ENCODE results near the gene STPG2. TPM values are rescaled to one million over a fixed set of nuclear protein-coding genes. Genes with fewer than 3 reads are reported as not detected.

The STPG2 gene
- total RNA-seq, 2 donors from 2014 or later: 0.19 to 0.21 TPM

GRCh38 chr4:98027827-98028226 is 115.4 kb downstream of the STPG2 start:
- Mint-ChIP-seq H3K9me3 (peaks cover 20% of the 10 kb centered on the region), H3K4me1 (no peaks in the 10 kb centered on the region), H3K27me3 (no peaks in the 10 kb centered on the region), H3K4me3 (no peak overlapping the region), H3K27ac (no peak overlapping the region), H3K36me3 (ENCODE audit: low read depth) (no peaks in the 10 kb centered on the region)
- ATAC-seq (replicated peaks): no peak

DNA sequence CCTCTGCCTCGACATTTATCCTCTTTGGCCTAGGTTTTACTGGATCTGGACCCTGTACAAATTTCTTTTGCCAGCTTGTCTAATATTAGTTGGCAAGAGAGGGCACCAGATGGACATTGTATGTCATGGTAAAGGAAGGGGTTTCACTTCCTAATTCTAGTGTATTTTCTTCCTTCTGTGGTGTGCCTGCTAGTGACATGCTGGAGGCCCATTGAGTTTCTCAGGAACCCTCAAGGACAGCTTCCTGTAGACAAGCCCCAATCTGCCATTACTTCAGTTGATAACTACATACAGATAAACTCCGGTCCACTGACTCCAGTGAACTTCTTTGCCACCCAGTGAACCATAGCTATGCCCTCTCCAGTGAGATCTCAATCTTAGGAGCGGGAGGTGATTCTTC is 116.9 kb downstream of the STPG2 start:
- Mint-ChIP-seq H3K4me3 (no peak overlapping the region), H3K27ac (no peak overlapping the region), H3K9me3 (peaks cover 15% of the 10 kb centered on the region), H3K27me3 (no peaks in the 10 kb centered on the region), H3K36me3 (ENCODE audit: low read depth) (no peaks in the 10 kb centered on the region), H3K4me1 (no peaks in the 10 kb centered on the region)
- no peak for ATAC-seq (replicated peaks)

DNA sequence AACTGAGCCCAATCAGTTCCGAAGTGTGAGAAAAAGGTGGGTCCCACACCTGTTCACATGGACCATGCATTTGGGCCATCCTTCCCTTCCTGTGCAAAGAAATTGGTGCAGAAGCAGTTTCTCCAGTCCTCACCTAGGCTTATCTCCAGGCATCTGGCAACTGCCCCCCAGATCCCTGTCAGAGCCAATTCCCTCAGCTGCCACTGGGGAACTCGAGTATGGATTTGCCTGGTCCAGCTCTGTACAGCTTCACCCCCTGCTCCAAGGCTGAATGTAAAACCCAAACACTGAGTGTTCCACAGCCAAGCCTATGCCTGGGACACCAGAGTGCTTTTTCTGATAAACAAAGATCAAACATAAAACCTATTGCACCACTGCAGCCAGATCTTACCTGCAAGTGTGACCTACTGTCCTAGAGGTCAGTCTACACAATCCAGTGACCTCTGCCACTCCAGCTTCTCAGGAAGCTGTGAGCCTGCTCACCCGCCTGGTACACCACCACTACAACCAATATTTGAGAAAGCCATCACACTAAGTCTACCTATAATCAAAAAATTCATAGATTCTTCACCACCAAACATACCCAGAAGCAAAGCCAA is 136.4 kb downstream of the STPG2 start:
- H3K4me1 Mint-ChIP-seq: no peaks in the 10 kb centered on the region
- H3K27ac Mint-ChIP-seq: no peak overlapping the region
- H3K4me3 Mint-ChIP-seq: no peak overlapping the region
- H3K9me3 Mint-ChIP-seq: peaks cover 3% of the 10 kb centered on the region
- no peaks in the 10 kb centered on the region for H3K36me3 Mint-ChIP-seq (ENCODE audit: low read depth)
- no peak for ATAC-seq (replicated peaks)
- H3K27me3 Mint-ChIP-seq: no peaks in the 10 kb centered on the region

DNA sequence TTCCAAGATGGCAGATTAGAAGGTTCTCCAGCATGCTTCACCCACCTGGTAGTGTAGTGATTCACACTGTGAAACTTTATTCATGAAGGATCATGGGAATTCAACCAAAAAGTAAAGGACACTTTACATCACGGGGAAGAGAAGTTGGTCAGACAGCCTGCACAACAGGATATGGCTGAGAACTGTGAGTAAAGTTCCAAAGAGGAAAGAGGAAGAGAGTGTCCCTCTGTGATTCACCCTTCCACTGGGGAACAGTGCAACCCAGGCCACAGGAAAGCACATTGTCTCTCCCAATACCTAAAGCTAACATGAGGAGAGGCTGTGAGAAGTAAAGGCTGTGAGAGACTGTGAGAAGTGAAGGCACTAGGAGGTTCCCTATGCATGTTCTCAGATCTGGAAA is 137.2 kb downstream of the STPG2 start:
- Mint-ChIP-seq H3K27ac (no peak overlapping the region), H3K27me3 (no peaks in the 10 kb centered on the region), H3K4me3 (no peak overlapping the region), H3K4me1 (no peaks in the 10 kb centered on the region), H3K36me3 (ENCODE audit: low read depth) (no peaks in the 10 kb centered on the region), H3K9me3 (peaks cover 1% of the 10 kb centered on the region)
- no peak for ATAC-seq (replicated peaks)

- ATAC-seq (replicated peaks): no peak
- H3K36me3 Mint-ChIP-seq (ENCODE audit: low read depth): no peaks in the 10 kb centered on the region
These were observed 142.3 kb downstream of the STPG2 start for GRCh38 chr4:98000940-98001339.

DNA sequence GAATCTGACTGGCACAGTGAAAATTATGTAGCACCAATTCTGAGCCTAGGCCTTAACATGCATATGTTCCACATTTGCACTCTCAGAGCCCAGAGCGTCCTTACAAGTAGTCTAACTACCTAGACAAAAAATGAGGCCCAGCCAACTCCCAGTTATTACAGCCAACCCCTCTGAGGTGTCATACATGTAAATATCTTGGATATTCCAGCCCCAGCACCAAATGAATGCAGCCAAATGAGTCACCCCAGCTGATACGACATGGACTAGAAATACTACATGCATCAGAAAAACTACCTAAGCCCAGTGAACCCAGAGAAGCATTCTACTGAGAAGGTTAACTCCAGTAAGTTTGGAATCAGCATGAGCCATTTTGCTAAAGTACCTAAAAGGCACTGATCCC is 145.1 kb downstream of the STPG2 start:
- ATAC-seq (replicated peaks): no peak
- Mint-ChIP-seq H3K4me1 (no peaks in the 10 kb centered on the region), H3K4me3 (no peak overlapping the region), H3K9me3 (peaks cover 12% of the 10 kb centered on the region), H3K36me3 (ENCODE audit: low read depth) (no peaks in the 10 kb centered on the region), H3K27ac (no peak overlapping the region), H3K27me3 (no peaks in the 10 kb centered on the region)

More at GRCh38 chr4:98000940-98001339, 142.3 kb downstream of the STPG2 start:
- Mint-ChIP-seq H3K4me1 (no peaks in the 10 kb centered on the region), H3K9me3 (peaks cover 6% of the 10 kb centered on the region), H3K4me3 (no peak overlapping the region), H3K27me3 (no peaks in the 10 kb centered on the region), H3K27ac (no peak overlapping the region)

GRCh38 chr4:97994765-97995465 is 148.4 kb downstream of the STPG2 start:
- peaks cover 12% of the 10 kb centered on the region for H3K9me3 Mint-ChIP-seq
- ATAC-seq (replicated peaks): no peak
- no peaks in the 10 kb centered on the region for H3K27me3 Mint-ChIP-seq
- no peak overlapping the region for H3K4me3 Mint-ChIP-seq
- no peaks in the 10 kb centered on the region for H3K4me1 Mint-ChIP-seq
- no peaks in the 10 kb centered on the region for H3K36me3 Mint-ChIP-seq (ENCODE audit: low read depth)
- H3K27ac Mint-ChIP-seq: no peak overlapping the region

- Mint-ChIP-seq H3K4me3 (no peak overlapping the region), H3K9me3 (peaks cover 5% of the 10 kb centered on the region), H3K27me3 (no peaks in the 10 kb centered on the region), H3K27ac (no peak overlapping the region), H3K4me1 (no peaks in the 10 kb centered on the region), H3K36me3 (ENCODE audit: low read depth) (no peaks in the 10 kb centered on the region)
- no peak for ATAC-seq (replicated peaks)
These were observed 152.9 kb downstream of the STPG2 start for GRCh38 chr4:97990409-97990808.

DNA sequence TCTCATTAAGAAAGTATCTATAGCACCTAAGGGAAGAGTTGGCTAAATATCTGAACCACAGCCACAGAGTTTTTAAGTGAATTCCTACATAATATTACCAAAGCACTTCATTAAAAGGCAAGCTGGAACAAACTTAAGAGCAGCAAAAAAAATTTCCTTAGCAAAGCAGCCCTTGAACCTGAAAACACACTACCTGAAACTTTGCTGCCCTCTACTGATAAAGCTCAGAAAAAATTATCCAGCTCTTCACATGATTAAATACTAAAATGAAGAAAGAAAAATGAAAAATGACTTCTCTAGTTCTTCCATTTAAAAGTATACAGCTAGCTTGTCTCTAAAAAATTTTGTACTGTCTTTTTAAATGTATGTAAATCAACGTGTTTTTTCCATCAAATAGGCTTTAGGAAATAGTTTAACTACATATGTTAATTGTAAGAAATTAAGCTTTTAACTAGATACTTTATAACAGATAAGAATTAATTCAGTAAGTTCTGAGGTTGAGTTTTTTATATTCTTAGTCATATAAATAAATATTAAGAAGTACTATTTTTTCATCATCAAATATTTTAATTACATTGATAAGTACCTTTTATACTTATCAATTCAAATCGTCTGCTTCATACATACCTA is 156.1 kb downstream of the STPG2 start:
- H3K27ac Mint-ChIP-seq: no peak overlapping the region
- H3K4me1 Mint-ChIP-seq: no peaks in the 10 kb centered on the region
- H3K27me3 Mint-ChIP-seq: no peaks in the 10 kb centered on the region
- ATAC-seq (replicated peaks): no peak
- no peaks in the 10 kb centered on the region for H3K36me3 Mint-ChIP-seq (ENCODE audit: low read depth)
- H3K9me3 Mint-ChIP-seq: no peaks in the 10 kb centered on the region
- H3K4me3 Mint-ChIP-seq: no peak overlapping the region

DNA sequence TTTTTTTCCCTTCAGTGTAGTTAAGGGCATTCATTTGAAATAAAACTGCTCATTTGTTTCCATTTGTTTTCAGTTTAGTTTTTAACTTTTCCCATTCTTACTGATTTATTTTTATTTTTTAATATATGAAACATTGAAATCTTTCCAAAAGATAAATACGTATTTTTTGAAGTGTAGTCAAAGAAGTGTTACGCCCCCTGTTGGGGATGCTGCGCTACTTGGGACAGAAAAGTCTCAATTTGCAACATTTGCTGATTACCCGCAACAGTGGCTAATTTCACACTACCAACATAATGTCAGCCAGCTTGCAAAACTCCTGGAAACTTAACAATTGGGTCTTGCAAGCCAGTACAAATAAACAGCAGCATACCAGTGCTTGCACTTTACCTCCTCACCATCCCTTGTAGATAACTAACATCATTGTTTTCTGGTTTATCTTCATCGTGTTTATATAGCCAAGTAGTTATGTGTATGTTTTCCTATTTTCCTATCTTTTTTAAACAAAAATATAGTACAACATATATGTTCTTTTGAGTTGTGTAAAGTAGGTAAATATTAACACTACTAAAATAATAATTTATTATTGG is 158.6 kb downstream of the STPG2 start:
- Mint-ChIP-seq H3K27ac (no peak overlapping the region), H3K9me3 (no peaks in the 10 kb centered on the region)
- ATAC-seq (replicated peaks): no peak

GRCh38 chr4:97978791-97979488 is 164.3 kb downstream of the STPG2 start:
- no peaks in the 10 kb centered on the region for H3K36me3 Mint-ChIP-seq (ENCODE audit: low read depth)

More for the DNA sequence above, 158.6 kb downstream of the STPG2 start:
- Mint-ChIP-seq H3K27me3 (no peaks in the 10 kb centered on the region), H3K4me1 (no peaks in the 10 kb centered on the region), H3K36me3 (ENCODE audit: low read depth) (no peaks in the 10 kb centered on the region), H3K4me3 (no peak overlapping the region)

GRCh38 chr4:97953171-97953941 is 189.9 kb downstream of the STPG2 start:
- no peak for ATAC-seq (replicated peaks)
- H3K27ac Mint-ChIP-seq: no peak overlapping the region
- H3K36me3 Mint-ChIP-seq (ENCODE audit: low read depth): no peaks in the 10 kb centered on the region
- no peaks in the 10 kb centered on the region for H3K27me3 Mint-ChIP-seq
- no peak overlapping the region for H3K4me3 Mint-ChIP-seq
- no peaks in the 10 kb centered on the region for H3K4me1 Mint-ChIP-seq
- peaks cover 3% of the 10 kb centered on the region for H3K9me3 Mint-ChIP-seq

More at GRCh38 chr4:97978791-97979488, 164.3 kb downstream of the STPG2 start:
- no peak for ATAC-seq (replicated peaks)
- no peaks in the 10 kb centered on the region for H3K9me3 Mint-ChIP-seq
- H3K4me3 Mint-ChIP-seq: no peak overlapping the region
- H3K4me1 Mint-ChIP-seq: no peaks in the 10 kb centered on the region
- no peak overlapping the region for H3K27ac Mint-ChIP-seq
- H3K27me3 Mint-ChIP-seq: no peaks in the 10 kb centered on the region

DNA sequence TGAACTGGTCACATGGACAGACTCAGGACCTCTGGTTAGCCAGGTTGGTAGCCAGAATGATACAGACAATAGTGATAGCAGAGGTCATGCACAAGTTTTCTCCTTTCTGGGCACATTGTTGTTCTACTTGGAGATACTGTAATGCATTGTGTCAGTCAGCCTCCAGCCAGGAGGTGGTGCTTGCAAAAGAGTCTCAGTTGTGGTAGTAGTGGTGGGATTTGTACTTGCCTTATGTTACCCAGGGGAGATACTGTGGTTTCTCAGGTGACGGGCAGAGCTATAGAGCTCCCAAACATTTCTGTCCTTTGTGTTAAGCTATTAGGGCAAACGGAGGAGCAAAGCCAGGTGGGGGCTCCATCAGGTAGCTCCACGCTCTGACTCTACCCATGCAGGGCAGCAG is 190.5 kb downstream of the STPG2 start:
- Mint-ChIP-seq H3K36me3 (ENCODE audit: low read depth) (no peaks in the 10 kb centered on the region), H3K9me3 (peaks cover 3% of the 10 kb centered on the region), H3K27me3 (no peaks in the 10 kb centered on the region), H3K4me3 (no peak overlapping the region), H3K4me1 (no peaks in the 10 kb centered on the region), H3K27ac (no peak overlapping the region)
- ATAC-seq (replicated peaks): no peak

- Mint-ChIP-seq H3K4me3 (no peak overlapping the region), H3K4me1 (no peaks in the 10 kb centered on the region), H3K9me3 (peaks cover 3% of the 10 kb centered on the region), H3K36me3 (ENCODE audit: low read depth) (no peaks in the 10 kb centered on the region), H3K27ac (no peak overlapping the region), H3K27me3 (no peaks in the 10 kb centered on the region)
- ATAC-seq (replicated peaks): no peak
These were observed 192.4 kb downstream of the STPG2 start for GRCh38 chr4:97950836-97951235.
